Brain pericyte (primary cell): Measurements from ENCODE around the gene RBM19.
A peak's percentile ranks its signal among the peaks of the same experiment; 100 is the strongest.

Experiments used
- DNase-seq: peaks from one replicate; pipeline ENCODE4 v3.0.0-alpha.2; 2012; ENCODE audit warnings: low read depth, low spot score

RBM19 gene

DNA sequence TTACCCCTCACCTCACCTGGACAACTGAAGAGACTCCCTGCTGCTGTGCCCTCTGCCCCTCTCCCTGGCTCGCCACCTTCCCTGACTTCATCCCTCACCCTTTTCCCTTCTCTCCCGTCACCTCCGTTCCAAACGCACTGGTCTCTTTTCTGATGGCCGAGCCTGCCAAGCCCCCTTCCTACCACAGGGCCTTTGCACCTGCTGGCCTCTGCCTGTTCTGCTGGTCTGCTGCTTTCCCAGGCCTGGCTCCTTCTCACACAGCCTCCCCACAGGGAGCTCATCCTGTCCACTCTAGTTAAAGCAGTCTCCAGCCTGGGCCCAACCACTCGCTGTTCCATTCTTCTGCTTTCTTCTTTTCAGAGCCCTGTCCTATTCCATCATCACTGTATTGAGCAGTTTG is 34.6 kb downstream of the RBM19 start:
- no peak for DNase-seq

DNA sequence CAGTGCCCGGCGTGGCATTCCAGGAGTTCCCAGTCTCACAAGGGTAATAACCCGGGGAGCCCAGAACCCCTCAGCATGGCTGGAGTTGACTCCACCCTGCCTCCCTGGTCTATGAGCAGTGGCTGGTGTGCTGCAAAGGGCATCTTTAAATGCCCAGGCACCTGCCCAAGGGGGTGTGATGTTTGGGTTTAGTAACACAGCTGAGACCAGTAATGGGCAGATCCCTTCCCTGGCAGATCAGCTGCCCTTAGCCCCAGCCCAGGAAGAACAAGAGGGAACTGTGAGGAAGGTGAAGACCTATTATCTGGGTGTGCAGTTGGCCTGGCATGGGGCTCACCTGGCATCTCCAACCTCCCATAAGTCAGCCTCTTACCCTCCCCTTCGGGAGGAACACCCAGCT is 35.9 kb downstream of the RBM19 start:
- no peak for DNase-seq

DNA sequence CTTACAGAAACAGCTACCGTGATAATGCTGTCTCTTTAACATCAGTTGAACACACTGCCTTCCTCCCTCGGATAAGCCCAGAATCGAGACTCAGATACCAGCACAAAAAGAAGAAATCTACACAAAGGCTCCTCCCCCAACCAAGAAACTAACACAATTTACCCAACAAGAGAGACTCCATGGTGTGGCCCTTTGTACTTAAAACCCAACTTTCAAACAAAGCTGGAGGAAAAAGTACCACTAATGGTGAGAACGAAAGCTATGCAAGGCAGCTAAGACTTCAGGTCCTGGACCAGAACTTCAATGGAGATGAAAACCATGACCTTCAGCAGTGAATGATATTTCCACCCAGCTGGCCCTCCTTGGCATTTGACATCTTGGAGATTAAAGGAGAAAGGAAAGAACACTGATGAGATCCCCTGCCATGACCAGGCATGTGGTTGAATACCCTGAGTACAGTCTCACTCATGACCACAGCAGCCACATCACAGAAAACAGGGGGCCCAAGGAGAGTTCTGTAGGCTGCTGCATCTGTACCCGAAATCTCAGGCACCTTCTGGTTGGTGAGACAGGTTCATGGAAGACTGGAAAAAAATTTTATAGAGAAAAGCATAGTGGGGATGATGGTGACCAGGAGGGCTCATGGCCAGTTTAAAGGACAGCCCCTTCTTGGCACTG is 36.7 kb downstream of the RBM19 start:
- no peak for DNase-seq

DNA sequence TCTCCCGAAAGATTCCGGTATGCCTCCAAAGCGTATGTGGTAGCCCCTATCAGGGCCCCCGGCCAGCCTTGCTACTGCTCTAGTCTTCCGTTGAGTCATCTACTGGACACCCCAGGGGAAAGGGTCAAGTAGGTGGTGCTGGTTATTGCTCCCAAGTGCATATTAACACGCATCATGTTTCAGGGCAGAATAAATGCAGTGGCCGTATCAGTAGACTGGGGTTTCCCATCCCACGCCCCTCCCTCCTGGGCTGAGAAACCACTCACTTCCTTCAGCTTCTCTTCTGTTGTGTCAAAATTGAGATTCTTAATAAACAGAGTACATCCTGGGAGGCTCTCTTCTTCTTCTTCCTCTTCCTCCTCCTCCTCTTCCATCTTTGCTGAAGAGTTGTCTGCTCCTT is 39.3 kb downstream of the RBM19 start:
- no peak for DNase-seq

DNA sequence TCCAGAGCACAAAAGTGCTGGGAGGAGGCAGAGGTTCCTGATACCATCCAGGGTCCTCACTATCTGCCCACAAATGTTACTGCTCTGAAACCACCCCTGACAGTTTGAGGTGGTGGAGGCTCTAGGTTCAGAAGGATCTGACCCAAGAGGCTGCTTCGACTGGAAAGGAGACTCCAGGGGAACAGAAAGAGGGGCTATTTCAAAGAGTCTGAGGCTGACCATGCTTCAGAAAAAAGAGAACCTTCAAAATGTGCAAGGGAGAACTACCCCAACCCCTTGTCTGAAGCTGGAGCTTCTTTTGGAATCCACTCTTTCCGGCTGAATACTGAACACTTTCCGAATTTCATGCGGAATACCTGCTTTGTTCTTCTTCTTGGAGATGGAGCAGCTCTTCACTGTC is 41.8 kb downstream of the RBM19 start:
- no peak for DNase-seq

DNA sequence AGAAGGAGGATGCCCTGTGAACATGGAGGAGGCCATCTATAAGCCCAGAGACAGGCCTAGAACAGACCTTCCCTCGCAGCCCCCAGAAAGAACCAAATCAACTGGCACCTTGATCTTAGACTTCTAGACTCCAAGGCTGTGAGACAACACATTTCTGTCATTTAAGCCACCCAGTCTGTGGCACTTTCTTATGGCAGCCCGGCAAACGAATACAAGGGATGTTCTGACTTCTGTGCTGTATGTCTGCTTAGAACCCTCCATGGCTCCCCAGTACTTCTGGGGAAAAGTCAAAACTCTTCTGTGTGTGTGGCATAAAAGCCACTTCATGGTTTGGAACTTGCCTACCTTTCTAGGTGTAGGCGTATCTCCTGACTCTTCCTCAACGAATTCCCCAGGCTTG is 42.9 kb downstream of the RBM19 start:
- DNase-seq: no peak

DNA sequence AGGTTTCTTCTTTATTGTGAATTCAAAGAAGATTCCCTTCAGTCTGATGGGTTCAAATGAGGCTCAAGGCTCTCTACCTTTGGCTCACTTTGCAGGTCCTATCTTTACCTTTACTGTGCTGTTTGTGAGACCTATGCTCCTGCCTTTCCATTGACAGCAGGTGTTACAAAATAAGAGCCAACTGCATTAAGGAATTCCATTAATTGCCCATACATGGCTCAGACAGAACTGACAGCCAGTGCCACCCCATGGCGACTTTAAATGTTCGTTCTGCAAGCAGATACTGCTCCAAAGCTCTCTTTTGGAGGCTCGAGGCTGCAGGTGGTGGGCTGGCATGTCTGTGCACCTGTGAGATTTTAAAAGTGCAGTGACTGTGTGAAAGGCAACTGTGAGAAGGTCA is 44.7 kb downstream of the RBM19 start:
- DNase-seq: no peak

DNA sequence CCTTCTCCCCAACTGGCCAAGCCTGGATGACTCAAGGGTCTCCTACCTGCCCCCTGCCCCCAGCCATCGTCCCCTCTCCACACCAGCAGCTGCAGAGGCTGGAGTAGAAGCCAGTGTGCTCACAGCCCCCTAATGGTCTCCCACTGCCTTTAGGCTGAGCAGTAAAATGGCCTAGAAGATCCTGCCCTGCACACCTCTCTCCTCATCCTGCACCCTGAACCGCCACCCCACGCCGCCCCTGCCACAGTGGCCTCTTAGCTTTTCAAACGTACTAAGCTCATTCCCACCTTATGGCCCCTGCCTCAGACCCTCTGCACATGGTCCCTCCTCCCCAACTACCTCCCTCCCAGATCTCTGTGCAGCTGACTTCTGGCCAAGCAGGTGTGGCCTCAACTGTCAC is 46.3 kb downstream of the RBM19 start:
- no peak for DNase-seq

DNA sequence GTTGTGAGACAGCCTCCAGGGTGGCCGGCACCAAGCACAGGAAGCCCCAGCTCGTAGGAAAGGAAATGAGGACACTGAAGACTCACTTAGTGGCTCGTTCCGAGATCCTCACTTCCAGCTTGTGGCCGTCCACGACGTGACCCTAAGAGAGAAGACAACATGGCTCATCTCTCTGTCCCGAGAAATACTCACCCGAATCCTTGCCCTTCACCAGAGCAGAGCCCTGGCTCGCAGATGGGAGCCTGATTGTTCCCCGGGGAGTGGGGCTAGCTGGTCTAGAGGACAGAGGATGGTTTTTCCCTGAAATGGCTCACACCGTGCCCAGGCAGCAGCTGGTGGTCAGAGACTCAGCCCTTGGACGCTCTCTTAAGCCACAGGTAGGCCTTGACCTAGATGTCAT is 47.8 kb downstream of the RBM19 start:
- no peak for DNase-seq

DNA sequence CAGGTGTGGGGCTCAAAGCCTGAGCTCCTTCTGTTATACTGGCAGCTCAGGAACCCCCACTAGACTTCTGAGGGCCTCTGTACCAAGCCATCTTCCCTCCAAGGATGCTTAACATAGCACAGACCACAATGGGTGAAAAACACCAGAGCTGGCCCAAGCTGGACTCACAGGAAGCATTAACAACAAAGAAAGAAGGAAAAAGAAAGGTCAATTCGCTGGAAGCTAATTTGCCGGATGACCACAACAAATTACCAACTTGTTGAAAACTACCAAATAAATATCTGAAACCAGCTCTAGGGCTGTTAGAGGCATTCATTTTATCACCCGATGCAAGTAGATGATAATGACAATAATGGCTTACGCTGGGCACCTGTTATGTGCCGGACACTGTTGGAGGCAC is 48.7 kb downstream of the RBM19 start:
- no peak for DNase-seq

DNA sequence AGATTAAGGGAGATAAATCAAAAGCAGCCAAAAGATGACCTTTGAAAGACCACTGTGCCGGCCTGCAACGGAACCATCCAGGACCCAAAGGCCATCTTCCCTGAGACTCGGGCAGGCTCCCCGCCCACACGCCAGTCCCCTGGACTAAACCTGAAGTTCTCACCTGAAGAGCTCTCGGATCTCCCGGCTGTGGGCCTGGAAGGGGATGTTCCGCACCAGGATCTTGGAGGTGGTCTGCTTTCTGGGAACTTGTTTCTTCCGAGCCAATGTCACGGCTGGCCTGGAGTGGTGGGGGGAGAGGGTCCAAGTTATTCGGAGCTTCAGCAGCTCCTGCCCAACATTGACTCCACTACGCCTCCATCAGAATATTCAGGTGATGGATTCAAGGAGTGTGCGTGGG is 51.3 kb downstream of the RBM19 start:
- DNase-seq: no peak

DNA sequence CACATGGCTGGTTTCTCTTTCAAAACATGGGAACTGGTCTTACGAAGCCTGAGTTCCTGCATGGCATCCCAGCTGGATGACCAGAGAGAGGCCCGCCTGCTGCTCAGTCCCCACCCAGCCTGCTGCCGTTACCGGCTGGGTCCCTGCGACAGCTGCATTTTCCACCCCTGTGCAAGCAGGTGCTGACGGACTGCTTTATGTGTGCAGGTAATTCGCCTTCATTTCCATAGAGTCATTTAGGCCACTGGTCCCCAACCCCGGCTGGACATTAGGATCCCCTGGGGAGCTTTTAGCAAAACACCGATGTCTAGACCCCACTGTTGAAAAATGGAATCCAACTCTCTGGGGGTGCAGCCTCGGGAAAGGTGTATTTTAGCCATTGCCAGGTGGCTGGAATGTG is 51.9 kb downstream of the RBM19 start:
- DNase-seq: no peak

DNA sequence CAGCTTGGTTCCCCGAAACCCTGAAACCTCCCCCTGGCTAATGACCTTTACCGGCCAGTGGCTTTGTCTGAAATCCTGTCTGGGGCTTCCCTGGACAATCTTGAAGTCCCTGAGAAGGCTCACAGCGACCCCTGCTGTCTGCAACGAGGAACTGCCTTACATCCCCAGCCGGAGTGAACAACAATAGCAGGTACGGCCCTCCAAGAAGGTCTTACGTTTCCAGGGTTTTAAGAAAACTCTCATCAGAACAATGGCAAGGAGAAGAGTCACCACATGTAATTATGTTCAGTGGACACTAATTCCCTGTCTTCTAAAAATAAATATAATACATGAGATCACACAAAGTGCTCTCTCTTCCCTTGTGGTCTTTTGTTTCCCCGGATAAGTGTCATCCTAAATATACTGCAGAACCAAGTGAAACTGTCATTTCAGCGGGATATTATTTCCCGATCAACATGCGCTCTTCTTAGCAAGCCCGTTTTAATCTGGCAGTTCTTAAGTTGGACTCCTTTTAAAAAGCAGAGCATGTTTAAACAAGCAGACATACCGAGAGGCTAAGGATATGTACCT is 53.3 kb downstream of the RBM19 start:
- DNase-seq: peak; percentile 43

DNA sequence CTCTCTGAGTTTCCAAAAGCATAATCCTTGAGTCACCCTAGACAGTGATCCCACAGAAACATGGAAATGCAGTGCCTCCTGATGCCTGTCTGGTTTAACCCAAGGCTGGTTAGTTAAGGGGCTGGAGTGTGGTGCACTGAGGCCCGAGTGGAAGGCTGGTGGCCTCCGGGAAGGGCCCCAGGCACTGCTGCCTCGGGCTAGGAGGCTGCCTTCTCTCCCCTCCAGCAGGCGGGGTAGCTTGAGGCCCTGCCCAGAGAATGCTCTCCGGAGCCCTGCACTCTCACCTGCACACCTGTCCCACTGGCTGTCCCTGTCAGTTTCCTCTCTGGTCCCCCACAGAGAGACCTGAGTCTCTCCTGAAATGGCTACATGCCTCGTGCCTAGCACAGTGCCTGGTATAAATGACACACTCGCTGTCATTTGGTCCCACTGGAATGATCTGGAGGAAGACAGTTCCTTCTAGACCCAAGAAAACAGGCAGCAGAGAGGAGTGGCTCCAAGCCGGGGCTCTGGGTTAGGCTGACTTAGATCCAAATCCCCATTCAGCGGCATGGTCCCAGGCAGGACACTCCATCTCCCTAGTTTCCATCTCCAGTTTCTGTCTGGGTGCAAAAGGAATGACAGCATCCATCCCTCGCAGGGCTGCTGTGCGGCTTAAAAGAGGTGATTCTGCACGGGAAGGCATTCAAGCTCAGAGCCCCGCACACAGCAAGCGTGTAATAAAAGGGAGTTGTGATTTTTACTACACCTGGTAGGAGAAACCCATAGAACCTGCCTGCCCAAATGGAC is 54.0 kb downstream of the RBM19 start:
- no peak for DNase-seq

DNA sequence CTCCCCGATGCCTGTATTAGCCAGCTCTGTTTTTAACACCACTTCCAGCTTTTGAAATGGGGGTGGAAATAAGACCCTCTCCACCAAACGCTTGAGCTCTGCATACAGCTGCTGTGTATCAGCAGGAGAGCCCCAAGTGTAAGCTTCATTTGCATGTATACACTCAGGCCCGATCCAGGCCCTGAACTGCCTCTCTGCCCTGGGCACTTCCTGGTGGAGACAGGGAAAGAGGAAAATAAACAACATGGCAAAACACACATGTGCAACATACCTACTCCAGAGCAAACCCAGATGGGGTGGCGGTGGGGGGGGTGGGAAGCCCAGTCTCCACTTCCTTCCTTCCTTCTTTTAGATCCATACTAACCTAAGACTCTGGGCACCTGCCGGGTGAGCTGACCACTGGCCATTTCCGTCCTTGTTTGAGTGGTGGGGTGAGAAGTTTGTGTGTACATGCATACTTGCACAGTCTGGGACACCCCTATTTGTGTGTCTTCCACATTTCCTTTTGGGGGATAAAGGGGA is 55.3 kb downstream of the RBM19 start:
- DNase-seq: no peak

DNA sequence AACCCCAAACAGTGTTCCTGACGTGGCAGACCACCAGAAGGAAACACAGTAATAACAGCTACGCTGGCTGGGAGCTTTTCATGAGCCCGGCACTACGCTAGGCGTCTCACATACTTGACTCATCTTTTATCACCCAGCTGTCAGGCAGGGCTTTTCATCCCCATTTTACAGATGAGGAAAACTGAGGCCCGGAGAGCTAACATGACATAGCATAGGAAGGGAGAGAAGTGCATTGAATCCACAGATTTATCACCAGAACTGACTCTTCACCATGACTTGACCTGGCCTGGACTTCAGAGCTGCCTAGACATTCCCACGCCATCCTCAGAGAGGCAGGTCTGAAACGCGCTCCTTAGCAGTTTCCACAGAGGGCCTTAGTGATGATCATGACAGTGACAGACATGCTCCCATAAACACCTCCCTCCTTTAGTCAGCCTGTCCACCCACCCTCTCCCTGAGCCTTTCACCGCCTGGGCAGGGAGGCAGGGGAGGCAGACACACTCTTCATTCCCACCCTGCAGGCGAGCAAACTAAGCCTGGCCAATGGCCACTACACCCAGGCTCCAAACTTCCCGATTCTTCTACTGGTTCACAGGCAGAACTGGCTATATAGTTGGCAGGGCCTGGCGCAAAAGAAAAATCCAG is 56.2 kb downstream of the RBM19 start:
- DNase-seq: no peak

DNA sequence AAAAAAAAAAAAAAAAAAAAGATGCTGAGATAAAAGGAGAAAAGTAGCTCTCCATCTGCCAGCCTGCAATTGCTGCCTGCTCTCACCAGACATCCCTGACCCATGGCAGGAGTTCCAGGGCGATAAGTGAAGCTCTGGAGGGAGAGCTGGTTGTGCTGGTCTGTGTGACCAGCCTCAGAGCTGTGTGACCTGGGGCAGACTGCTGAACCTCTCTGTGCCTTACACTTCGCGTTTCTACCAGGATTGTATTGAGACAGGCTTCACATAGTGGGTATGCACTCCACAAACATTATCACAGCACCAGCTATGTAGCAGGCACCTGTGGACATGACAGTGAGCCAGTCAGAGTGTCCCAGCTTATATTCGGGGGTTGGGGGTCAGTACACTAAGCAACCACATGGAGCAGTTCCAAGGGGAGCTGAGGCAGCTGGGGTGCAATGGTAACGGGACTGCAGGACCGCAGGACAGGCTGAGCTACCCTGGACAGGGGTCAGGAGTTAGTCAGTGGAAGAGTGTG is 57.5 kb downstream of the RBM19 start:
- DNase-seq: no peak

DNA sequence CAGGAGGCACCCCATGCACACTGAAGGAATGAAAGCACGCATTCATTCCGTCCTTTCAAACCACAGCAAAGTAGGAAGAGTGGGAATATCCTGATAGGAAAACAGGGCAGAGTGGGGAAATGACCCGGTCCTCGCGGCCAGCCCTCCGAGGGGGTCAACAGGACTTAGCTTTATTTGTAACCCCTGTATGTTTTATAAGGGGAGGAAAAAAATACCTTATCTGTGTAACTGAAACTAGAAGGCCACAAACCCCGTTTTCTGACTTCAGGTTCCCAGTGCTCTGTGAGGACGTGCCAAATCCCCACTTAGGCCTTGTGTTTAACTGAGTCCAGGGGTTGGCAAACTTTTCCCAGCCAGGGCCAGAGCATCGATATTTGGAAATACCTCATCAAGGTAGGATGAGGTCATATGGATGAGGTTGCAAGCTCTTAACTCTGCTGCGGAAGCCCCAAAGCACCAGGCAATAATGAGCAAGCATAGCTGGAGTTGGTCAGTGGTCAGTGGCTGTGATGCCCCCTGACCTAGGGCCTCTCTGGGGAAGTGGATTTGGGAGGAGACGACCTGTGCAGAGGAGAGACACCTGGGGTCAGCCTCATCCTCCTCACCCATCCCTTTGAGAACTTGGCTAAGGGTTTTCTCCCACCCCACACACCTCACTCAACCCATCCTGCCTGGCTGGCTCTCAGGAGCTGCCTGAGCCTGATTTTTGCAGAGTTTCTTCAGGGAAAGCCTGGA is 58.5 kb downstream of the RBM19 start:
- DNase-seq: no peak

DNA sequence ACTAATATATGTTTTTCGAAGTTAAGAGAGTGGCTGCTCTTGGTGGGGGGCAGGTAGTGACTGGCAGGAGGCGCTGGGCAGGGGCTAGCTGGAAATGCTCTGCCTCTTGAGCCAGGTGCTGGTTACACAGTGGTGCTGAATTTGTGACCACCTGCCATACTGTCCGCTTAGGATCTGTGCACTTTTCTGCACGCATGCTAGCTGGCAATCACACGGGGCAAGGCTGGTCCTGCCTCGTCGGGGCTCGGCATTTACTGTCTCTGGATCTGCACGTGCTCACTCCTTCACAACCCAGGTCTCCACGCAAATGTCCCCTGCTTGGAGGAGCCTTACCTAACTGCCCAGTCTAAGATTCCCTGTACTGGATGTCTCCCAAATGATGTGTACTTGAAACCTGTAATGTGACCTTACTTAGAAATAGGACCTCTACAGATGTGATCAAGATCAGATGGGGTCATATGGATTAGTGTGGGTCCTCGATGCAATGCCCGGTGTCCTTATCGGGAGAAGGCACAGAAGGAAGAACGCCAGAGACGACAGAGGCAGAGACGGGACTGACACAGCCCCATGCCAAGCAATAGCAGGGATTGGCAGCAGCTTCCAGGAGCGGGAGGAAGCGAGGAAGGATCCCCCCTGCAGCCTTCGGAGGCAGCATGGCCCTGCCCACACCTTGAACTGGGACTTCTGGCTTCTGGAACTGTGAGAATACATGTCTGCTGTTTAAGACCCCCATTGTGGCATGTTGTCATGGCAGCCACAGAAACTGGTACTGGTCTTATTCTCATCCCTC is 59.5 kb downstream of the RBM19 start:
- no peak for DNase-seq

DNA sequence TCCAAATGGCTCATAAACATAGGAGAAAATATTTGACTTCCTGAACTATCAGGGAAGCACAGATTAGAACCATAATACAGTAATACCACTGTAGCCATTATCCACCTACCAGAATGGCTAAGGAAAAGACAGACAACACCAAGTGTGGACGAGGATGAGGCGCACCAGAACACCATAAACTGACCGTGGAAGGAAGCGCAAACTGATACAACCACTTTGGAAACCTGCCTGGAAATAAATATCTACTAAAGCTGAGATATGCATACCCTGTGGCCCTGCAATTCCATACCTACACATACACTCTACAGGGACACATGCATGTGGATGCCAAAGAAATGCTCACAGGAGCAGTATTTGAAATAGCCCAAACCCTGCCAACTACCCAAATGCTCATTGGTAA is 60.3 kb downstream of the RBM19 start:
- DNase-seq: no peak

DNA sequence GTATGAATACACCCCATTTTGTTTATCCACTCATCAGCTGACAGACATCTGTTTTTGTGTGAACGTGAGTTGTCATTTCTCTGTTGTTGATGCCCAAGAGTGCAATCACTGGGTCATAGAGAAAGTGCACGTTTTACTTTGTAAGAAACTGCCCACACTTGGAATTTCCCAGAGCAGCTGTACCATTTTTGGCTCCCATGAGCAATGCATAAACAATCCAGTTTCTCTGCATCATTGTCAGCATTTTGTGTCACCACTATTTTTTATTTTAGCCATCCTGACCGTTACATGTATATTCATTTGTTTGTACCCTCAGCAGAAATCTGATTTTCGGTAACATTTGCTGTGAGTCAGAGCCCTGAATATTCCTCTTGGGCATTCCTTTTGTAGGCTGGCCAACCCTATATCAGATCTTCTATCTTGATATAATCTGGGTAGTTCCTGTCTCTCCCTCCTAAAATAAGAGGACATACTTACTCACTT is 62.7 kb downstream of the RBM19 start:
- no peak for DNase-seq
